Activated CD8-positive, alpha-beta memory T cell treated with anti-CD3 and anti-CD28 coated beads for 24 hours (primary cell): Measurements from ENCODE around the gene COL6A2.

Experiments used
- DNase-seq: peaks from one replicate; pipeline ENCODE4 v3.0.0-alpha.2; 2020

The COL6A2 gene

DNA sequence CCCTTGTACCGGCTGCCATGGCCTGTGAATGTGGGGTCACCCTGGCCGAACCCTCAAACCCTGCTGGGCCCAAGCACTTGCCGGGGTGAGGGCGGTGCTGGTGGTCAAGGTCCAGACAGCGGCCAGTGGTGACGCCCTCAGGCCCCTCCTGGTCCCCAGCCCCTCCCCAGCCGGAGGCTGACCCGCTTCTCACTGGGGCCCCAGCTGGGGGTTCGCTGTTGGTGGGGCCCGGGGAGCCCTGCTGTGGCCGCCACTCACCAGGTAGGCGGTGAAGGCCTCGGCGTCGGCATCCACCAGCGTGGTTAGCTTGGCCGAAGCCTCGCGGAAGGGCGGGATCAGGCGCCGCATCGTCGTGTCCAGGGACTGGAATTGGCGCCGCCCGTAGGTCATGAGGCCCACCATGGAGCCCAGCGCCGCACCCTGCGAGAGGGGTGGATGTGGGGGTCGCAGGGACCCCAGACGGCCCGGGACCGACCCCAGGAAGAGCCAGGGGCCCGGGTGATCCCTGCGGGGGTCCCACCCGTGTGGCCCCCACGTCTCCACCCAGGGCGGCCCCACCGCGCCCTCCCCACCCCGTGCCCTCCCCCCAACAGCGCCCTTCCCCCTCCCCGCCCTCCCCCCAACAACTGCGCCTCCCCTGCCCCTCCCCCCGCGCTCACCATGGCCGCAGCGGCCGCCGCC is 47.4 kb downstream of the COL6A2 start:
- no peak for DNase-seq

DNA sequence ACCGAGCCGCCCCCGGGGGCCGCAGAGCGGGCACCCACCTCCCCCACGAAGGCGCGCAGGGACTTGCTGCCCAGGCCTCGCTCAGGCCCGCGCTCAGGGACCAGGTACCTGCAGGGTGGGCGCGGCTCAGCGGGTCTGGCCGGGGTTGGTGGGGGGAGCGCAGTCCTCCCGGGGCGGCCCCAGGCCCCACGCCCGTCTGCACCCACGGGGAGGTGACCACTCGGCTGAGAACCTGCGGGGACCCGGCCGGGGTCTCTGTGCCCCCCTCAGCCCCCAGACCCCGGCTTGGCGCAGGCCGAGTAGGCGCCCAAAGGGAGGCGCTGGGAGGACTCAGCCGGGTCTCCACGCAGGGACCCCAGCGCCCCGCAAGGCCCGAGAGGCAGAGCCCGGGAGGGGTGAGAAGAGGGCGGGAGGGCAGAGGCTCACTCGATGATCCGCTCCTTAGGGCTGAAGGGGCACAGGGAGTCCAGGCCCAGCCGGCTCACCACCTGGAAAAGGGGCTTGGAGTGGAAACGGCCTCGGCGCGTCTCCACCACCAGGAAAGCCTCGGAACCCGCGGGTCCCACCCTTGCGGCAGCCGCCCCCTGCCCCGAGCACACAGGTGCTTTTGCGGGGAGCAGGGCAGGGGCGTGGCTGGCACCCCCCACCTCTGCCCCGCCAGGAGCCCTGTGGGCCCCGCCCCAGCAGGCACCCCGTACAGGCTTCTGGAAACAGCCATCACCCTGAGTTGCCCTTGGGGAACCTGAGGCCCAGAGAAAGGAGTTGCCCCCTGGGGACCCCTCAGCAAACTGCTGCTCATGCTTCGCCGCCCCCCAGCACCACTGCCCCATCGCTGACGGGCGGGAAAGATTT is 48.2 kb downstream of the COL6A2 start:
- DNase-seq = no peak

DNA sequence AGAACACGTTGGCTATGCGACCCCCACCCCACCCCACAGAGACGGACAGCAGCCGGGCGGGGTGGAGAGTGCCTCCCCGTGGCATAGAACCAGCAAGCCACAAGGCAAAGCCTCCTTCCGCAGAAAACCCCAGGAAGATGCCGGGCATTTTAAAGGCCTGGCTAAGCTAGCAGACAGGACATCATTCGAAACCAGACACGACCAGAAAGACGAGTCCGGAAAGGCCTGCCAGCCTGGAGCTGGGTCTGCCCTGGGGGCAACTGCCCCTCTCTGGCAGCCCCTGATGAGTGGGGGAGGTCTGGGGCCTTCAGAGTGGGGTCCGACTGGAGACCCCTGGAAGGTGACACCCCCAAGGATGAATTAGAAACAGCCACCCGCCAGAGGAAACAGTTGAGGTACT is 48.9 kb downstream of the COL6A2 start:
- DNase-seq = no peak

DNA sequence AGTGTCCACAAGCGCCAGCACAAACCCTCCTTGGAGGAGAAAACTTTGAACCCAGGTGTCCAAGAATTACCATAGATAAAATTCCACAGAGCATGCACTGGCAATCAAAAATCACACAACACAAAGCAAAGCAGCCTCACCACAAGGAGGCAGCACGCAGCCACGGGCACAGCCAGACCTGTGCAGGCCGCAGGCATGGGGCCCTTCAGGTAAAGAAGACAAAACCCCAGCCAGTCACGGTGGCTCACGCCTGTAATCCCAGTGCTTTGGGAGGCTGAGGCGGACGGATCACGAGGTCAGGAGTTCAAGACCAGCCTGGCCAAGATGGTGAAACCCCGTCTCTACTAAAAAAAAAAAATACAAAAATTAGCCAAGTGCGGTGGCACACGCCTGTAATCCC is 49.5 kb downstream of the COL6A2 start:
- DNase-seq = peak; percentile 72

DNA sequence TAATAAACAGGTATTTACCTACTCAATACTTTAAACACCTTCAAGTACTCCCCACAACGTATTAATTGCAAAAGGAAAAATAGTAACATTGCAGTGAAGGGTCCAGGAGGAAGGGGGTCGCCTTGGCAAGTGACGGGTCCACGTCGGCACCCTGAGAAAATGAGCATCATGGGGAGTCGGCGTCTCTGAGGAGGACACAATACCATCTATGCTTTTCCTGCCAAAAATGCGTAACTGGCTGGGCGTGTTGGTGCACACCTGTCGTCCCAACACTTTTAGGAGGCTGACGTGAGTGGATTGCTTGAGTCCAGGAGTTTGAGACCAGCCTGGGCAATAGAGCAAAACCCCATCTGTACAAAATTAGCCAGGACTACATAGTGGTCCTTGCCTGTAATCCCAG is 50.2 kb downstream of the COL6A2 start:
- DNase-seq = no peak

DNA sequence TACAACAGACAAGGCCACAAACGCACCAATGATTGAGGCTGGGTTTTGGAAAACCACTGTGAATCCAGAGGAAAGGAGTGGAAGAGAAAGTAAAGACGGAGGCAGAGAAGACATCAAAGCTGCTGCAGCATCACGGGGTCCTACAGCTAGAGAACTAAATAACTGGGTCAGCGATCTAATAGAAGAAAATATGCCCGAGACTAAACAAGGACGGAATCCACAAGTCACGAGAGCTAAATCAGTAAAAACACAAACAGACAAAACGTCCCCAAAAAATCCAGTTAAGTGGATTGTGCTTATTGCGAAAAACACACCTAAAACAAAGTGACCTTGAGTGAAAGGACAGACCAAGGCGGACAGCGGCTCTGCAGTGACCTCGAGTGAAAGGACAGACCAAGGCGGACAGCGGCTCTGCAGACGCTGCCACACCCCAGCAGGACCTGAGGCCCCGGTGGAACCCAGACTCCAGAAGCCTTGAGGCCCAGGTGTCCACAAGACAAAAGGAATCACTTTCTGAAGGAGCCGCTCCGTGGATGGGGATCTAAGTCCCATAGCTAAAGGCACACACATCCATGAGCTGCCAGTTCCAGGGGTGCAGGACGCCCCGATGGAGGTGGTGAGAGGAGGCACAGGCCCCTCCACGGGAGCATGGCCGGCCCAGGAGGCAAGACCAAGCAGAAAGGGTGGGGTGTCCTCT is 51.4 kb downstream of the COL6A2 start:
- no peak for DNase-seq

DNA sequence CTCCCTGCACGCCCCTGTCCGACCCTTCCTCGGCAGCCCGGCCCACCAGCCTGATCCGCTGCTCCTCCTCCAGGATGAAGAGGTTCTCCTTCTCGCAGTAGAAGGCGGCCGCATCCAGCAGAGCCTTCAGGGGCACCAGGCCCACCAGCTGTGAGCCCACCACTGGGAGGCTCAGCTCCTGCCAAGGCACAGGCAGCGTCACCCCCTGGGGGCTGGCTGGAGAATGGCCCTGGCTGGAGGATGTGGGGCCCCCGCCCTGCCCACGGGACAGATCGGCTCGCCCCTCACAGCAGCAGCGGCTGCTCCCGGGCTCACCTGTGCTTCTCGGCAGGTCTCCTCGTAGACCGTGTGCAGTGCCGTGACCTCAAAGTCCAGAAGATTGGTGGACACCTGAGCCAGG is 52.2 kb downstream of the COL6A2 start:
- no peak for DNase-seq

DNA sequence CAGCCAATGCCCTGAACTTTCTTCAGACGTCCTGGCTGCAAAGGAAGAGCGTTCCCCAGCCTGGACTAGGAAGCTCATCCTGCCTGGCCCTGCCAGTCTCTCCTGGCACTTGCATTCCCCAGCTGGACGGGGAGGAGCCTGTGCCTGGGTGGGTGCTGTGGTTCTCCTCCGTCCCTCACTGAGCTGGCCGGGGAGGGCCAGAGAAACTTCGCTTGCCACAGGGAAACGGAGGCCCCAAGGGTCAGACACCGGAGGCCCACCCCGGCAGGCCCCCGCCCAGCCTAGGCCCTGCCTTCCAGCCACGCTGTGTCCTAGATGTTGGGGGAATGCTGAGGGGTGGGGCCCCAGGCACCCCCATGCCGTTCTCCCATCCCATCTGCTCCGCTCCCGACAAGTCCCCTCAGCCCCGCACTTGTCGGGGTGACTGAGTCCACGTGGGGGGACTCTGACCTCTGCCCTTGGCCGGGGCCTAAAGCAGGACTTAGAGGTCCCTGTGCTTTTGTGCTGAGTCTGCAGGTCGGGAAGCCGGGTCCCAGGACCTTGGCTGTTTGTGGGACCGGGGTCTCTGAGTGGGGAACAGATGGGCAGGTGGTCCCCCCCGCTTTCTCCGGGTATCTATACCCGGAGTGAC is 52.7 kb downstream of the COL6A2 start:
- no peak for DNase-seq

DNA sequence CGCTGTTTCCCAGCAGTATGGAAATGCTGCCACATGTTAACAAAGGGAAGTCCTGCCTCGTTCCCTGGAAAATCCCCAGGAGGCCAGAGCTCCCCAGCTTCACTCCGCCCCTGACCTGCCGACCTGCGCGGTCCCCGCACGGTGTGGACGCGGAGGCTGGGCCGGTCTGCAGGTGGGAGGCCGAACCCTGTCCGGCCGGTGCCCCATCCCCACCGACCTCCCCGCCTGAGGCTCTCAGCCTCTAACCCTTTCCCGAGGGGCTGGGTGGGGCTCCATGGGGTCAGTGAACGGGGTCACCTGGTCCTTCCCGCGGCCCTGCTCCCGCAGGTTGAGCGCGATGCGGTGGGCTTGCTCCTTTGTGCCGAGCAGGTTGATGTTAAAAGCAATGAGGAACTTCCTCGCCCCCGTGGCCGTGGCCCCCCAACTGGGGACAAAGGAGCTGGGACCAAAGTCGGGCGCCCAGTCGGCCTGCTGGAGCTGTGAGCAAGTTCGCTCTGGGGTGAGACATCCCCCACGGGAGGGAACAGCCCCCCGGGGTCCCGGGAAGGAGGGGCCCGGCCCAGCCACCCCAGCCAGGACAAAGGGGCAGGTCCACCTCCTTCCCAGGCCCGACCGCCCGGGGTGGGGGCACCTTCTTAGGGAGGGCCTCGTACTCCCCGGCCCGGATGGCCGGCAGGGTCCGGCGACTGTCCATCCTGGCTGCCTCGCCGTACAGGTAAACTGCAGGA is 53.5 kb downstream of the COL6A2 start:
- DNase-seq = no peak

DNA sequence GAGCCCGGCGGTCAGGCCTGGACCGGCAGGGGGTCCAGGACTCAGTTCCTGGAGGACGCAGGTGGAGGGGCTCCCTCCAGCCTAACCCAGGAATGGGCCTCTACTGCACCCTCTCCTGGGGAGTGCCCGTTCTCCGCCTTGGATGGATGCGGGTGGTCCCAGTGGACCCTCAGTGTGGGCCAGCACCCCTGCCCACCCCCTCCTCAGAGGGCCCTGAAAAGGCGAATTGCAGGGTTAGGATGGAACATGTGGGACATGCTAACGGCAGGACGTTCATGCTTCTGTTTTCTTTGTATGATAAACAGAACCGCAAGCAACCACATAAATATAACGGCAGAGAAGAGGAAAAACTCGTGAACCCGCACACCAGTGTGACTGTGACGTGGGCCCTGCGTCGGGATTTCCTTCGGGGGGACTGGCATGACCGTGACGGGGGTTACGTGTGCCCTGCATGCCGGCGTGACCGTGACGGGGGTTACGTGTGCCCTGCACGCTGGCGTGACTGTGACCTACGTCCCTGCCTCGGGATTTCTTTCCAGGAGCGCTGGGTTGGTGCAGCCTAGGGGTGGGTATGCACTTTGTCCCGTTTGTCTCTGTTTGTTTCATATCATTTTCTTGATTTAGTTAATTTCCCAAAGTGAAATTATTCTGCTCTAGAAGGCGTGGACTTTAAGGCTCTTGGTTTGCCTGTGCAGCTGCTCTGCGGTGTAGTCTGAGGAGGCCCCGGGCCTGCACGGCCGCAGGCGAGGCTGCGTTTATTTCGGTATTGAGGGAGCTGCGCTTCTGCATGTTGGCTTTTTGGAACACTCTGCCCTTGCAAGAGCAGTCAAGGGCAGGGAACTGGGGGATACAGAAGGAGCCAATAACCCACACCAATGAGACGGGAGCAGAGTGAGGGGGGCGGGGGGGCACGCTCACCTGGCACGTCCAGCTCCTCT is 54.3 kb downstream of the COL6A2 start:
- DNase-seq = no peak

DNA sequence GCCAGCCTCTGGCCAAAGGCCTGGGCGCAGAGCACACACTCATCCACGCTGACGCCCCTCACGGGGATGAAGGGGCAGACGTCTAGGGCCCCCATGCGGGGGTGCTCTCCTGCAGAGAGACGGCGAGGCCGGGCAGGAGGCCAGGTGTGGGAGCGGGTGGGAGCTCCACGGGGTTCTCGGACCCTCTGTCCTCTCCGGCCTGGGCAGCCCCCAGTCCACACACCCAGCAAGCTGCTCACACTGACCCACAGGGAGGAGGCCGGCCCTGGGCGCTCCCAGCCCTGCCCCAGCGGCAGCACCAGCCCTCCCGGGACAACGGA is 55.0 kb downstream of the COL6A2 start:
- no peak for DNase-seq

DNA sequence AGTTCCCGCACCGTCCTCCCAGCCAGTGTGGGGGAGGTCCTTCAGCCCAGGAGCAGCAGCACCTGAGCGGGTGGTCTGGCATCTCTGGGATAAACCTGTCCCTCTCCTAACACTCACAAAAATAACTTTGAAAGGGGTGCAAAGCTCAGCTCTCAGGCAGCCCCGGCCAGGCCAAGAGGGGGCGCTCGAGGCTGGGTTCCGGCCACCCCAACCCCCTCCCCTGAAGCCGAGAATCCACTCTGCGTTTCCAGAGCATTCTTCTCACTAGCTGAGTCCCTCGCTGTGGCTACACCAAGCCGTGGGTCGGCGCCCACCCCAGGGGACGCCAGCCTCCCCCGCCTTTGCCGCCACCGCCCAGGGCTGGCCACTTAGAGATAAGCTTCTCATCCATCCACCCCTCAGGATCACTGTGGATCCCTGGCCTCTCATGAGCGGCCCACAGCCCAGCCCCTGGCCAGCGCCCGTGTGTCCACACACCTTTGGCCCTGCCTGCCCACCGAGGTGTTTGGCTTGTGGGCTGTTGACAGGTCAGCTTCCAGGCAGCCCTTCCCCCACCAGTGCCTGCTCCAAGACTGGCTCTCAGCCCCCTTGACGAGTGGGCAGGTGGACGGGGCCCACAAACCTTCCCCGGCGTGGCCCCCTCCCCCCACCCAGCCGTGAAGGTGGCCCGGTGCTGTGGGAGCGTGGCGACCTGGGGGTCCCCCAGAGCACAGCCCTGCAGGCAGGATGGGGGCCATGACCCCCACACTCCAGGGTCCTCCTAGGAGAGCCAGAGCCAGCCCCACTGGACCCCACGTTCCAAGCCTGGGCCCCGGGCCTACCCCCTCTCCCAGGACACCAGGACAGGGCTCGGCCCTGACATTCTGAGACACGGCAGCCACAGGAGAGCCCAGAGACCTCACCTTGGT is 55.6 kb downstream of the COL6A2 start:
- no peak for DNase-seq

DNA sequence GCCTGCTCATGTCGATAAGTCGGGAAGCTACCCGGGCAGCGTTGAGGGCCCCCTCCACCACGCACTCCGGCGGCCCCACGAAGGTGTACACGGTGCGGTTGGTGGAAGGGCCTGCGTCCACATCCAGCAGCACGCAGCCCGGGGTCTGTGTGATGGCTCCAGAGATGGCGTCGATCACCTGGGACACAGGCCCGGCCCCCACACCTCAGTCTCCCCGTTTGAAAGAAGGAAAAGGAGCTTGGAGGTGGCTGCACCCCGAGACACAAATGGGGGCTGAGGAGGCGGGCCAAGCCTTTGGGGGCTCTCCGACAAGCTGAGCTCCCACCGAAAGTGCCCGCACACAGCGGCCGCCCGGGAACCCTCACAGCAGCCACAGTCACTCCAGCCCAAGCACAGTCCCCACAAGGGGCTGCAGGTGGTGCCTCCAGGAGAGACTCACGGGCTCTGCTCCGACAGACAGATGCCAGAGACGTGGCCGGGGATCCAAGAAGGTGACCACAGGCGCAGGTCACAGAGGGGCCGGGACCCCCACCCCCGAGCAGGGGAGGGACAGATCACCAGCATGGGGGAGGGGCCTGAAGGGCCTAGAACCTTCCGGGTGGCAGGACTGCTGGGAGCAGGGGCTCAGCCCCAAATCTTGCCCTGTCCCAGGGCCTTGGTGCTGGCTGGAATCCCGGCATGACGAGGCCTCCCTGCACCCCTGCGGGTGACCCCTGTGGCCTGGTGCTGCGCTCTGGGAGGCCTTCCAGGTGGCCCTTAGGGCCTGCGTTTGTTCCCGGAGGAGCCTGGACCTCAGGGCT is 56.4 kb downstream of the COL6A2 start:
- DNase-seq = no peak

DNA sequence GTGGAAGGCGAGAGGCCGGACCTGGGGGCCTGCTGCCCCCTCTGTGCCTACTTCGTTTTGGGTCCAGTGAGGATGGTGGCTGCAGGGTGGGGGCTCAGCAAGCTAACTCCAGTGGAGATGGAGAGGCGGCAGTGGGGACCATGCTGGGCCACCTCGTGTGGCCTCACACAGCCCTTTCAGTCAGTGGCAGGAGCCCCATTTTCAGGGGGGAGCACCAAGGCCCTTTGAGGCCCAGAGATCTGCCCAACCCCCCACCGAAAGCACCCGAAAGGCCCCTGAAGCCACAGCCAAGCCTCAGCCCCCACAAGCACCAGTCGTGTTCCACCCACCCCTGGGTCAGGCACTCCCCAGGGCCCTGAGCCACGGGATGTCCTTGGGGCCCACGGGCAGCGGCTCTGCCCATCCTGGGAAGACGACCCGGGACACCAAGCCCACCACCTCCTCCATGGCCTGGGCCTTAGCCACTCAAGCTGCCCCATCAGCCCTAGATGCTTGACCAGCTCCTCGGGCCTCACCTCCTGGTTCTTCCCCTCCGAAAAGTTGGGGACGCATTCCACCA is 57.1 kb downstream of the COL6A2 start:
- DNase-seq = no peak

DNA sequence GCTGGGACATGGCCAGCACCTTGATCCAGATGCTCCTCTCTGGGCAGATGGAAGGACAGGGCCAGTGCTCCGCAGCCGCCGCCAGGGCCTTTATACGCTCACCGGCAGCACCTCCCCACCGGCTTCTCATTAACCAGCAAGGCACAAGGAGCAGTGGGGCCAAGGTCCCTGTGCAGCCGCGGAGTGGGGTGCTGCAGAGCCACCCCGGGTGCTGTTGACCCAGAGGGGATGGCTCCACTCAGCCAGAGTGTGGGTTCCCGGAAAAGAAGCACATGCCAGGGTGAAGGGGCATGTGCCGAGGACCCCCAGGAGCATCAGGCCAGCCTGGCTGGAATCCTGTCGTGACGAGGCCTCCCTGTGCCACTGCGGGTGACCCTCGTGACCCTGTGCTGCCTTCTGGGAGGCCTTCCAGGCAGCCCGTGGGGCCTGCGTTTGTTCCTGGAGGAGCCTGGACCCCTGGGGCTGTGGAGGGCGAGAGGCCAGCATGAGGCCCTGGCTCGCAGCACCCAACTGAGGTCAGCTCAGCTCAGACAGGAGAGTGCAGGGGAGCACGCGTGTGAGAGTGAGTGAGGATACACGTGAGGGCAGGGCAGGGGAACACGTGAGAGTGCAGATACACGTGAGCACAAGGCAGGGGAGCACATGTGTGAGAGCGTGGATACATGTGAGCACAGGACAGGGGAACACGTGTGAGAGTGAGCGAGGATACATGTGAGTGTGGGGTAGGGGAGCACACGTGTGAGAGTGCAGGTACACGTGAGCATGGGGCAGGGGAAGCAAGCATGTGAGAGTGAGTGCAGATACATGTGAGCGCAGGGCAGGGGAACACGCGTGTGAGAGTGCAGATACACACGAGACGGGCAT is 57.8 kb downstream of the COL6A2 start, which contains the start of gene FTCD:
Gene FTCD (minus strand): TSS at position 66 of the 864 bp plus-strand sequence. CDS start 56 bp downstream, at position 10.
- no peak for DNase-seq

DNA sequence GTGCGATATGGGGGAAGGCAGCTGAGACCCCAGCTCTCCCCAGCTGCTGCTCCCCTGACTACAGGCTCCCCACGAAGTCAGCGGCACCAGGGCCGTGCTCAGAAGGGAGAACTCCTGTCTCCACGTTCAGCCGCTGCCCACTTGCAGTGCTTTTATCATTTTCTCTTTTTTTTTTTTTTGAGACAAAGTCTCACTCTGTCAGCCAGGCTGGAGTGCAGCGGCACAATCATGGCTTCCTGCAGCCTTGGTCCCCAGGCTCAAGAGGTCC is 58.4 kb downstream of the COL6A2 start:
- no peak for DNase-seq

DNA sequence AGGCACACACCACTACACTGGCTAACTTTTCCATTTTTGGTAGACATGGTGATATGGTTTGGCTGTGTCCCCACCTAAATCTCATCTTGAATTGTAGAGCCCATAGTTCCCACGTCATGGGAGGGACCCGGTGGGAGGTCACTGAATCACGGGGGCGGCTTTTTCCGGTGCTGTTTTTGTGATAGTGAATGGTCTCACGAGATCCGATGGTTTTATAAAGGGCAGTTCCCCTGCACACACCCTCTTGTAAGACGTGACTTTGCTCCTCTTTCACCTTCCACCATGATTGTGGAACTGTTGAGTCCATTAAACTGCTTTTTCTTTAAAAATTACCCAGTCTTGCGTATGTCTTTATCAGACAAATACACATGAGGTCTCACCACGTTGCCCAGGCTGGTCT is 58.8 kb downstream of the COL6A2 start:
- DNase-seq = no peak

DNA sequence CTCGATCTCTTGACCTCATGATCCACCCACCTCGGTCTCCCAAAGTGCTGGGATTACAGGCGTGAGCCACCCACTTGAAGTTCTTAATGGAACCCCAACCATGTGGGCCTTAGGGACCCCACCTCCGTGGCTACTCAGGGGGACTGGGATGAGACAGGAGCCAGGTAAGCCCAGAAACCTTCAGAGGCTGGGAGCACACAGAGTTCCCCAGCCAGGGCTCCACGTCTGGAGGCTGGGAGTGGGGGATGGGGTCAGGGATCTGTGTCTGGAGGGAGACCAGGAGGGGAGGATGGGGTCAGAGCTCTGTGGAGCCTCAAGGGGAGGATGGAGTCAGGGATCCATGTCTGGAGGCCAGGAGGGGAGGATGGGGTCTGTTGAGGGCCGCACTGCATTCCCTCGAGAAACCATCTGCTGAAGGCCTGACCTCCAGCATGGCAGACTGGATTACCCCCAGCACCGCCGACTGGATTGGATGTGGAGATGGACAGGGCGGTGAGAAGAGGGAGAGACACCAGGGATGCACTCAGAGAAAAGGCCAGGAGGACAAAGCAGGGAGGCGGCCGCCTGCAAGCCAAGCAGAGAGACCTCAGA is 59.6 kb downstream of the COL6A2 start:
- no peak for DNase-seq
